HepG2 (cell line): ENCODE data around the gene USP2. TPM values are rescaled to one million over a fixed set of nuclear protein-coding genes. Genes with fewer than 3 reads are reported as not detected.

Experiments used
- ATAC-seq: fragments of 200-7000 bp; cut with Tn5 transposase; 3 replicates; pipeline ENCODE4 v1.9.1; 2020; ENCODE audit warnings: mild to moderate bottlenecking, moderate library complexity
- BruUV-seq: library from RNA; stranded (reverse); fragments of 400-500 nt; replicated peaks from 2 replicates; lab custom pipeline; 2021; lab: Mats Ljungman, UMichigan
- CTCF ChIA-PET: fragments of 300-600 bp; formaldehyde crosslinking; extraction: SDS; loops from one replicate; lab custom pipeline; 2021; ENCODE audit warnings: low total read pairs, inconsistent platforms, low intra/inter-chr PET ratio; lab: Yijun Ruan, JAX
- POLR2A ChIA-PET: fragments of 350-600 bp; sonication (Branson Sonifier 250); formaldehyde crosslinking; loops from one replicate; lab custom pipeline; 2020; ENCODE audit warnings: antibody characterized with exemption, inconsistent platforms; lab: Yijun Ruan, JAX
- DNase-seq: peaks from one replicate; pipeline ENCODE4 v3.0.0-alpha.2; 2015; ENCODE audit warnings: low spot score
- FAIRE-seq: peaks from 3 replicates; lab custom pipeline; 2011; peaks lifted over from hg19 to GRCh38; lab: Jason Lieb, UNC
- H2AFZ ChIP-seq: one replicate; pipeline ENCODE4 v1.6.1; 2011; ENCODE audit warnings: low read length, inconsistent platforms
- H3K27ac ChIP-seq: fragments of 300-600 bp; 3 replicates; pipeline ENCODE4 v1.8.0; 2011; ENCODE audit warnings: mixed run types, mild to moderate bottlenecking, mixed read lengths, low read length, inconsistent platforms; ENCODE audit not compliant: insufficient read depth; ENCODE audit errors: extremely low read length
- H3K27me3 ChIP-seq, 2 experiments: fragments of 200-600 bp in 1 of 2; 2 replicates in 1 of 2; 3 replicates in 1 of 2; pipeline versions ENCODE4 v1.6.0 to v1.8.0; 2011; ENCODE audit warnings: low read length in 2 of 2, mild to moderate bottlenecking in 2 of 2, moderate library complexity in 2 of 2, inconsistent platforms in 1 of 2; ENCODE audit not compliant: insufficient read depth in 2 of 2, control insufficient read depth in 1 of 2
- H3K36me3 ChIP-seq, 2 experiments: fragments of 200-600 bp in 1 of 2; replicated peaks in 1 of 2; 2 replicates in 1 of 2; 3 replicates in 1 of 2; pipeline versions ENCODE4 v1.5.1 to v1.8.0; 2011; ENCODE audit warnings: low read length in 2 of 2, inconsistent platforms in 1 of 2; ENCODE audit not compliant: insufficient read depth in 2 of 2, control insufficient read depth in 1 of 2
- H3K4me1 ChIP-seq: 2 replicates; pipeline ENCODE4 v1.5.1; 2012; ENCODE audit warnings: low read length, inconsistent platforms; ENCODE audit not compliant: insufficient read depth
- H3K4me2 ChIP-seq: 2 replicates; pipeline ENCODE4 v1.6.0; 2011; ENCODE audit warnings: low read depth, low read length, inconsistent platforms
- H3K4me3 ChIP-seq, 3 experiments: fragments of 200-600 bp in 1 of 3; sonication (generic), shearing (Covaris generic) in 1 of 3; replicated peaks in 1 of 3; 2 replicates each; pipeline ENCODE4 v1.5.1; 2011 to 2016; ENCODE audit warnings: low read length in 3 of 3, inconsistent platforms in 2 of 3, low read depth in 2 of 3, mild to moderate bottlenecking in 2 of 3, control low read depth in 1 of 3, mixed read lengths in 1 of 3; ENCODE audit not compliant: insufficient read depth in 1 of 3
- H3K79me2 ChIP-seq: one replicate; pipeline ENCODE4 v1.6.1; 2011; ENCODE audit warnings: low read length, inconsistent platforms; ENCODE audit not compliant: insufficient read depth
- H3K9ac ChIP-seq: 2 replicates; pipeline ENCODE4 v1.6.0; 2011; ENCODE audit warnings: mild to moderate bottlenecking, low read depth, low read length, inconsistent platforms; ENCODE audit not compliant: insufficient read depth
- H3K9me3 ChIP-seq: 2 replicates; pipeline ENCODE4 v1.5.1; 2012; ENCODE audit warnings: mild to moderate bottlenecking, low read length
- H4K20me1 ChIP-seq: 2 replicates; pipeline ENCODE4 v1.6.0; 2011; ENCODE audit warnings: inconsistent platforms, mild to moderate bottlenecking, low read length, moderate library complexity; ENCODE audit not compliant: insufficient read depth
- FOSL1 ChIP-seq: sonication (generic); formaldehyde crosslinking; IDR thresholded peaks from 2 replicates; pipeline ENCODE4 v1.9.0; 2021; ENCODE audit warnings: missing genetic modification reagents, borderline replicate concordance
- ZBTB14 ChIP-seq: sonication (generic); formaldehyde crosslinking; IDR thresholded peaks from 2 replicates; pipeline ENCODE4 v1.4.0; 2020; ENCODE audit warnings: missing genetic modification reagents
- ZNF800 ChIP-seq: sonication (generic); formaldehyde crosslinking; IDR thresholded peaks from 2 replicates; pipeline ENCODE4 v1.4.0; 2020; ENCODE audit warnings: missing genetic modification reagents
- WGBS: methylation state at CpG from one replicate; pipeline ENCODE4 v1.1.6; 2017; ENCODE audit warnings: low lambda C conversion rate; 5-methylcytosine and 5-hydroxymethylcytosine counted together
- in situ Hi-C: cut with HindIII; loops from 2 replicates; pipeline ENCODE4 v1.10.0; 2017; ENCODE audit warnings: low pct_unique_long_range_greater_than_20kb; ENCODE audit not compliant: extremely low pct_ligation_motif_present
- intact Hi-C: fragments of 100-400 bp; cut with micrococcal nuclease; formaldehyde crosslinking; loops from one replicate; pipeline ENCODE4 v1.10.0; 2022; ENCODE audit not compliant: unreplicated experiment
- polyA plus RNA-seq, 8 experiments: library from polyadenylated mRNA; depleted of rRNA in 3 of 8; stranded (reverse) in 7 of 8; unstranded in 1 of 8; fragments of >200 nt; fragmentation: Illumina TruSeq in 4 of 8; extraction: Trizol in 4 of 8; gene quantifications; 2 replicates each; pipeline versions ENCODE4 v1.2.1 to v1.2.3, GENCODE V29; 2011 to 2016; ENCODE audit warnings: low read depth in 4 of 8, missing spikeins in 1 of 8, mixed read lengths in 1 of 8; ENCODE audit not compliant: insufficient read depth in 1 of 8
- total RNA-seq, 5 experiments: library from RNA; depleted of rRNA; stranded (reverse); fragments of >200 nt; fragmentation: Illumina TruSeq; extraction: Trizol; gene quantifications; 2 replicates each; pipeline ENCODE4 v1.2.3, GENCODE V29; 2016; ENCODE audit warnings: low read depth in 1 of 5

The USP2 gene
- total and polyA plus RNA-seq, 2 of the 13 experiments (the other 11 are each of a cell fraction or from before 2014, with no cell fraction given): 2.5 to 6.0 TPM

- Histone ChIP-seq H2AFZ (no peak overlapping the region), H3K27me3 (no peaks in the 10 kb centered on the region; a peak in 2 of 5 replicates), H3K9me3 (no peaks in the 10 kb centered on the region), H3K4me1 (peaks cover 11% of the 10 kb centered on the region; the same call in 1 of the 2 replicates), H3K36me3 (no peaks in the 10 kb centered on the region), H3K9ac (no peak overlapping the region), H3K4me2 (peak overlapping the region; percentile 45; the same call in 1 of the 2 replicates), H3K79me2 (no peaks in the 10 kb centered on the region), H3K27ac (no peak overlapping the region), H3K4me3 (peak overlapping the region in 1 of 3 experiments; percentile 33; a peak in 1 of 6 replicates), H4K20me1 (no peaks in the 10 kb centered on the region)
- ChIA-PET CTCF (no interaction called here), POLR2A (no interaction called here)
- FAIRE-seq: no peak
- intact Hi-C loops (no loop called here), in situ Hi-C loops (no loop called here)
- peak; percentile 39 for ATAC-seq
- 47% methylated on average over 31 of the region's 49 CpGs for WGBS
- DNase-seq: no peak
- BruUV-seq: no TSS peak
- TF ChIP-seq FOSL1 (CRISPR knock-in tag): no peak
- peak; percentile 68; the same call in 1 of the 2 replicates for TF ChIP-seq ZNF800 (CRISPR knock-in tag)
- peak; percentile 30; the same call in 1 of the 2 replicates for TF ChIP-seq ZBTB14 (CRISPR knock-in tag)
These were observed 40.7 kb upstream of the USP2 start for GRCh38 chr11:119421941-119422808.
